Activated CD8-positive, alpha-beta memory T cell treated with anti-CD3 and anti-CD28 coated beads, Interleukin-2, amount 50 U/mL, for 4 hours (primary cell): ENCODE measurements around the gene C1orf21.

Source experiments
- DNase-seq: peaks from one replicate; pipeline ENCODE4 v3.0.0-alpha.2; 2020

Gene C1orf21

GRCh38 chr1:184455786-184456185 lies 69.0 kb downstream of the C1orf21 start:
- DNase-seq: no peak

- no peak for DNase-seq
Observed at GRCh38 chr1:184456189-184456588, 69.4 kb downstream of the C1orf21 start.

GRCh38 chr1:184457500-184457899 lies 70.7 kb downstream of the C1orf21 start:
- DNase-seq: no peak

GRCh38 chr1:184461321-184461720 lies 74.5 kb downstream of the C1orf21 start:
- DNase-seq: no peak

- no peak for DNase-seq
Observed at GRCh38 chr1:184462155-184462554, 75.3 kb downstream of the C1orf21 start.

- DNase-seq: no peak
Observed at GRCh38 chr1:184462990-184463389, 76.2 kb downstream of the C1orf21 start.

- DNase-seq: no peak
Observed at GRCh38 chr1:184463680-184464079, 76.9 kb downstream of the C1orf21 start.

- no peak for DNase-seq
Observed at GRCh38 chr1:184464757-184465156, 77.9 kb downstream of the C1orf21 start.

GRCh38 chr1:184465489-184466146 lies 78.8 kb downstream of the C1orf21 start:
- DNase-seq: no peak

- DNase-seq: no peak
Observed at GRCh38 chr1:184467295-184467694, 80.5 kb downstream of the C1orf21 start.

GRCh38 chr1:184469396-184469795 lies 82.6 kb downstream of the C1orf21 start:
- DNase-seq: no peak

- DNase-seq: no peak
Observed at GRCh38 chr1:184471686-184472085, 84.9 kb downstream of the C1orf21 start.

- no peak for DNase-seq
Observed at GRCh38 chr1:184472136-184472535, 85.3 kb downstream of the C1orf21 start.

GRCh38 chr1:184473176-184473966 lies 86.5 kb downstream of the C1orf21 start:
- DNase-seq: no peak

GRCh38 chr1:184476187-184476586 lies 89.4 kb downstream of the C1orf21 start:
- DNase-seq: no peak

- no peak for DNase-seq
Observed at GRCh38 chr1:184479435-184480167, 92.8 kb downstream of the C1orf21 start.

GRCh38 chr1:184480736-184481135 lies 93.9 kb downstream of the C1orf21 start:
- DNase-seq: no peak

GRCh38 chr1:184482136-184482535 lies 95.3 kb downstream of the C1orf21 start:
- DNase-seq: no peak

- no peak for DNase-seq
Observed at GRCh38 chr1:184483101-184483683, 96.4 kb downstream of the C1orf21 start.

GRCh38 chr1:184485751-184486723 lies 99.2 kb downstream of the C1orf21 start:
- no peak for DNase-seq

GRCh38 chr1:184486761-184487445 lies 100.1 kb downstream of the C1orf21 start:
- DNase-seq: no peak
